Measurements from ENCODE around the gene NEK4. TPM values are rescaled to one million over a fixed set of nuclear protein-coding genes. Genes with fewer than 3 reads are reported as not detected.

Gene NEK4
- total RNA-seq, 1 donor from 2014 or later: 32.9 TPM

DNA sequence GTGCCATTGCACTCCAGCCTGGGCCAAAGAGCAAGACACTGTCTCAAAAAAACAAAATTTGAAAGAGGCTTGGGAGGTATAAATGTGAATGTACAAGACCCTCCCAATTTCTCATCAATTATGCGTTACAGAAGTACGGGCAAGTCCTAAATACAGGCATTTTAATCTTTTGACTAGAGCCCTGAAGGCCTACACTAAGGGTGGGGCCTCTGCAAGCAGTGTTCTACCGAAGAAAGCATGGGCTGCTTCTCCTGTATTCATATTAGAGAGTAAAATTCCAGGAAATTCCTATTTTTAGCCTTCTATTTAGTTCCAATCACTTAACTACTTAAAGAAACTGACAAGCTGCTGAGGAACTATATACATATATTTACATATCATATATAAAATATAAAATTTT is 110.7 kb downstream of the NEK4 start:
- H3K4me1 Mint-ChIP-seq: no peaks in the 10 kb centered on the region
- H3K36me3 Mint-ChIP-seq: peaks cover 43% of the 10 kb centered on the region
- no peaks in the 10 kb centered on the region for H3K9me3 Mint-ChIP-seq
- H3K27ac Mint-ChIP-seq: no peak overlapping the region
- no peak for DNase-seq (ENCODE audit: low spot score in 2 of 2, unreplicated experiment in 2 of 2)
- H3K27me3 Mint-ChIP-seq (ENCODE audit: low read depth): no peaks in the 10 kb centered on the region
- H3K4me3 Mint-ChIP-seq: no peak overlapping the region
- TF ChIP-seq, protein P1, sequence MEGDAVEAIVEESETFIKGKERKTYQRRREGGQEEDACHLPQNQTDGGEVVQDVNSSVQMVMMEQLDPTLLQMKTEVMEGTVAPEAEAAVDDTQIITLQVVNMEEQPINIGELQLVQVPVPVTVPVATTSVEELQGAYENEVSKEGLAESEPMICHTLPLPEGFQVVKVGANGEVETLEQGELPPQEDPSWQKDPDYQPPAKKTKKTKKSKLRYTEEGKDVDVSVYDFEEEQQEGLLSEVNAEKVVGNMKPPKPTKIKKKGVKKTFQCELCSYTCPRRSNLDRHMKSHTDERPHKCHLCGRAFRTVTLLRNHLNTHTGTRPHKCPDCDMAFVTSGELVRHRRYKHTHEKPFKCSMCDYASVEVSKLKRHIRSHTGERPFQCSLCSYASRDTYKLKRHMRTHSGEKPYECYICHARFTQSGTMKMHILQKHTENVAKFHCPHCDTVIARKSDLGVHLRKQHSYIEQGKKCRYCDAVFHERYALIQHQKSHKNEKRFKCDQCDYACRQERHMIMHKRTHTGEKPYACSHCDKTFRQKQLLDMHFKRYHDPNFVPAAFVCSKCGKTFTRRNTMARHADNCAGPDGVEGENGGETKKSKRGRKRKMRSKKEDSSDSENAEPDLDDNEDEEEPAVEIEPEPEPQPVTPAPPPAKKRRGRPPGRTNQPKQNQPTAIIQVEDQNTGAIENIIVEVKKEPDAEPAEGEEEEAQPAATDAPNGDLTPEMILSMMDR (IDR thresholded peaks at IDR 0.05; ENCODE audit: unreplicated experiment): no peak

Other genes starting within 250 kb of the NEK4 start
- gene NT5DC2, start 237.1 kb downstream of the NEK4 start, total RNA-seq: 256 to 266 TPM (median 266 TPM) in 3 replicates
- gene UQCC5, start 234.3 kb downstream of the NEK4 start, total RNA-seq: 12.7 to 13.0 TPM (median 12.9 TPM) in 3 replicates
- 90.1 to 92.4 TPM (median 91.2 TPM) in 3 replicates for gene PBRM1, start 85.0 kb downstream of the NEK4 start, total RNA-seq
- gene GNL3, start 84.9 kb downstream of the NEK4 start, total RNA-seq: 105 to 120 TPM (median 116 TPM) in 3 replicates
- 73.0 to 79.2 TPM (median 76.2 TPM) in 3 replicates for gene GLT8D1, start 65.1 kb downstream of the NEK4 start, total RNA-seq
- 81.9 to 82.7 TPM (median 82.5 TPM) in 3 replicates for gene SPCS1, start 64.8 kb downstream of the NEK4 start, total RNA-seq
- gene ITIH1, start 6.7 kb upstream of the NEK4 start, total RNA-seq: not detected in 3 replicates
- gene ITIH3, start 23.9 kb upstream of the NEK4 start, total RNA-seq: 22.4 to 25.0 TPM (median 23.1 TPM) in 3 replicates
- gene ITIH4, start 59.7 kb upstream of the NEK4 start, total RNA-seq: 12.0 to 13.9 TPM (median 13.5 TPM) in 3 replicates
- gene MUSTN1, start 64.1 kb upstream of the NEK4 start, total RNA-seq: 1.0 to 2.1 TPM in 2 of 3 replicates, not detected in the other
- gene STIMATE, start 126.6 kb upstream of the NEK4 start, total RNA-seq: 23.8 to 28.8 TPM (median 23.9 TPM) in 3 replicates

All from mesothelial cell of epicardium (in vitro differentiated cells).